Suprapubic skin (tissue), 4 donors: ENCODE results near the gene RAB5IF. TPM values are rescaled to one million over a fixed set of nuclear protein-coding genes. Genes with fewer than 3 reads are reported as not detected.

Experiments
- DNase-seq, 2 donors: peaks; one replicate each; pipeline ENCODE4 v3.0.0-alpha.2; 2019; ENCODE audit warnings: low spot score in 2 of 2
- H3K27ac ChIP-seq: fragments of 200-600 bp; sonication (generic); one replicate; pipeline ENCODE4 v1.5.1; 2019
- H3K27me3 ChIP-seq: fragments of 200-600 bp; sonication (generic); one replicate; pipeline ENCODE4 v1.5.1; 2019
- H3K36me3 ChIP-seq: fragments of 200-600 bp; sonication (generic); one replicate; pipeline ENCODE4 v1.5.1; 2019
- H3K4me1 ChIP-seq: fragments of 200-600 bp; sonication (generic); one replicate; pipeline ENCODE4 v1.5.1; 2019
- H3K4me3 ChIP-seq: fragments of 200-600 bp; sonication (generic); one replicate; pipeline ENCODE4 v1.5.1; 2019; ENCODE audit warnings: mild to moderate bottlenecking
- H3K9me3 ChIP-seq: fragments of 200-600 bp; sonication (generic); one replicate; pipeline ENCODE4 v1.5.1; 2019
- EP300 ChIP-seq: sonication (generic); formaldehyde crosslinking; IDR thresholded peaks from one replicate; pipeline ENCODE4 v1.6.1; 2017; ENCODE audit warnings: antibody characterized with exemption
- POLR2A ChIP-seq, 2 donors: fragments of 450-650 bp; IDR thresholded peaks; one replicate each; pipeline ENCODE4 v1.6.1; 2017; ENCODE audit warnings: antibody characterized with exemption in 2 of 2, mild to moderate bottlenecking in 2 of 2, moderate library complexity in 2 of 2
- POLR2AphosphoS5 ChIP-seq, 3 donors: sonication (generic); formaldehyde crosslinking; IDR thresholded peaks; one replicate each; pipeline ENCODE4 v1.6.1; 2017; ENCODE audit warnings: antibody characterized with exemption in 3 of 3
- WGBS: methylation state at CpG from one replicate; pipeline ENCODE4 v1.1.5; 2018; 5-methylcytosine and 5-hydroxymethylcytosine counted together
- total RNA-seq, 4 donors: library from RNA; depleted of rRNA; stranded (reverse); fragments of >200 nt; gene quantifications; one replicate each; pipeline ENCODE4 v1.1.0, GENCODE V29; 2016
- TF ChIP-seq, protein P1 (sequence below), 2 donors: fragments of 200-600 bp in 1 of 2; fragments of 450-650 bp in 1 of 2; sonication (generic) in 1 of 2; IDR thresholded peaks; one replicate each; pipeline ENCODE4 v1.5.1; 2016 to 2019; ENCODE audit warnings: antibody characterized with exemption in 2 of 2, mild to moderate bottlenecking in 1 of 2, moderate library complexity in 1 of 2

RAB5IF gene
- total RNA-seq, 4 donors from 2014 or later, result 42.2 to 127 (median 89.4) TPM

DNA sequence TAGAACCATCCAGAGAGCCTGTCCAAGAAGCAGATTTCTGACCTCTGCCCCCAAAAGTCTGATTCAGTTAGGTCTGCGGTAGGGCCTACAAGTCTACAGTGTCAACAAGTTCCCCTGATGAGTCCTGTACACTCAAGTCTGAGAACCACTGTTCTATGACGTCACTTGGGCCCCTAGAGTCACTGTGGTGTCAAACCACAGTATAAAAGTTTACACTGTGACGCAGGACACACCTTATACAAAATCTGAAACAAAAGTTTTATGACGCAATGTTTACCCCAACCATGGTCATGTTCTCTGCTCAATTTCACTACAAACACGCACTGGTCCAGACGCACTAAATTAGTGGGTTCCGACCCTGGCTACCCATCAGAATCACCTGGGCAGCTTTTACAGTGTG is 22.5 kb downstream of the RAB5IF start:
- Histone ChIP-seq H3K9me3 (no peaks in the 10 kb centered on the region), H3K27me3 (no peaks in the 10 kb centered on the region), H3K4me3 (no peak overlapping the region), H3K4me1 (peaks cover 8% of the 10 kb centered on the region), H3K27ac (no peak overlapping the region), H3K36me3 (no peaks in the 10 kb centered on the region)
- TF ChIP-seq POLR2AphosphoS5 (IDR thresholded peaks at IDR 0.05) (no peak), EP300 (no peak), POLR2A (IDR thresholded peaks at IDR 0.05) (no peak)
- TF ChIP-seq, protein P1, sequence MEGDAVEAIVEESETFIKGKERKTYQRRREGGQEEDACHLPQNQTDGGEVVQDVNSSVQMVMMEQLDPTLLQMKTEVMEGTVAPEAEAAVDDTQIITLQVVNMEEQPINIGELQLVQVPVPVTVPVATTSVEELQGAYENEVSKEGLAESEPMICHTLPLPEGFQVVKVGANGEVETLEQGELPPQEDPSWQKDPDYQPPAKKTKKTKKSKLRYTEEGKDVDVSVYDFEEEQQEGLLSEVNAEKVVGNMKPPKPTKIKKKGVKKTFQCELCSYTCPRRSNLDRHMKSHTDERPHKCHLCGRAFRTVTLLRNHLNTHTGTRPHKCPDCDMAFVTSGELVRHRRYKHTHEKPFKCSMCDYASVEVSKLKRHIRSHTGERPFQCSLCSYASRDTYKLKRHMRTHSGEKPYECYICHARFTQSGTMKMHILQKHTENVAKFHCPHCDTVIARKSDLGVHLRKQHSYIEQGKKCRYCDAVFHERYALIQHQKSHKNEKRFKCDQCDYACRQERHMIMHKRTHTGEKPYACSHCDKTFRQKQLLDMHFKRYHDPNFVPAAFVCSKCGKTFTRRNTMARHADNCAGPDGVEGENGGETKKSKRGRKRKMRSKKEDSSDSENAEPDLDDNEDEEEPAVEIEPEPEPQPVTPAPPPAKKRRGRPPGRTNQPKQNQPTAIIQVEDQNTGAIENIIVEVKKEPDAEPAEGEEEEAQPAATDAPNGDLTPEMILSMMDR (IDR thresholded peaks at IDR 0.05), result no peak
- 95% methylated on average over 7 of the region's 7 CpGs for WGBS
- no peak for DNase-seq

DNA sequence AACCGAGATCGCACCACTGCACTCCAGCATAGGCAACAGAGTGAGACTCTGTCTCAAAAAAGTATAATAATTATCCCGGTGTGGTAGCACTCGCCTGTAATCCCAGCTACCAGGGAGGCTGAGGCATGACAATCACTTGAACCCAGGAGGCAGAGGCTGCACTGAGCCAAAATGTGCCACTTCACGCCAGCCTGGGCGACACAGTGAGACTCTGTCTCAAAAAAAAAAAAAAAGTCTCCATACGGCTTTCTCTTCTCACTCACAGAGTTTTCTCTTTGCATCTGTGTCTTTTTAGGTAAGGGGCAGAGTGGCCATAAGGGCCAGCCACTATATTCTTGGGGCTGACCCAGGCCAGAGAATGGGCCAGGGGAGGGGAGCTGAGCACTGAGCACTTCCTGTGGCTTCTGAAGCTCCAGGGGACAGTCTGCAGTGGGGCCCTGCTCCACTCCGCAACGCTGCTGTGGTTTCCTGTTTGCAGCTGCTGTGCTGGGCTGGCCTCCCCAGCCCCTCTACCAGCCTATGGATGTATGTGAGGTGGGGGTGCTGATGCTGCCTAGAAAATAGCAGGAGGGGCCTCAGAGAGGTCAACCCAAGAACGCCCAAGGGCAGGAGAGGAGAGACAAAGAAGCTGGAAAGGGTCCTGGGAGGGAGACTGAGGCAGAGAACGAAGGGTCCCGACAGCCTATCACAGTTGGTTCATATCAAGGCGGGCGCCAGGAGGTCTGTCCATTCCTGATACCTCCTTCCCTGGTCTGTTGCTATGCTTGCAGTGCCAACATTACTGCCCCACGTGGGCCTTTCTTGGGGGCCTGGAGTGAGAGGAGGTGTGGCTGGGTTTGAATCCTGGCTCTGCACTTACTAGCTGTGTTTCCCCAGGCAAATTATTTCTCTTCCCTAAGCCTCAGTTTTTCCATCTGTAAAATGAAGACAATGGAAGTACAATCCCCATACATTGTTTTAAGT is 24.4 kb downstream of the RAB5IF start:
- no peaks in the 10 kb centered on the region for H3K9me3 ChIP-seq
- no peaks in the 10 kb centered on the region for H3K36me3 ChIP-seq
- TF ChIP-seq EP300, result no peak
- no peak for TF ChIP-seq POLR2AphosphoS5 (IDR thresholded peaks at IDR 0.05)
- TF ChIP-seq, protein P1 (IDR thresholded peaks at IDR 0.05), result no peak
- no peak for TF ChIP-seq POLR2A (IDR thresholded peaks at IDR 0.05)
- H3K4me1 ChIP-seq, result no peaks in the 10 kb centered on the region
- no peaks in the 10 kb centered on the region for H3K27me3 ChIP-seq
- no peak for DNase-seq
- no peak overlapping the region for H3K27ac ChIP-seq
- WGBS, result 73% methylated on average over 15 of the region's 15 CpGs
- H3K4me3 ChIP-seq, result no peak overlapping the region

DNA sequence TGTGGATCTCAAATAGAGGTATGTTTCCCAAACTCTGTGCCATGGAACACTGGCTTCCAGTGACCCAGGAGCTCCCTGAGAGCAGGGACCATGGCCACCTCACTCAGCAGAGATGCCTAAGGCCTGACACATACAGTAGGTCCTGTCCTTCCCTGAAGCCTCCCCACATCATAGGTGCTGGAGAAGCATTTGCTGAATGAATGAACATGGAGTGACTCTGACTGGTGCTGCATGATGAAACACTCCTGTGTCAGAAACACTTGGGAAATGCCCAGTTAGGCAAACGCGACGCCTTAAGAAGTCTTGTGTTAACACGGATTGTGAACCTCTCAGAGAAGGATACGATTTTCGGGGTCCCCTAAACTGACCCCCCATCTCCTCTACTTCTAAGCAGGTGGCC is 26.1 kb downstream of the RAB5IF start:
- Histone ChIP-seq H3K4me3 (no peak overlapping the region), H3K27me3 (no peaks in the 10 kb centered on the region), H3K9me3 (no peaks in the 10 kb centered on the region), H3K27ac (no peak overlapping the region), H3K4me1 (no peaks in the 10 kb centered on the region), H3K36me3 (no peaks in the 10 kb centered on the region)
- WGBS, result 93% methylated on average over 6 of the region's 6 CpGs
- TF ChIP-seq POLR2A (IDR thresholded peaks at IDR 0.05) (no peak), POLR2AphosphoS5 (IDR thresholded peaks at IDR 0.05) (no peak), EP300 (no peak)
- TF ChIP-seq, protein P1 (IDR thresholded peaks at IDR 0.05), result no peak
- no peak for DNase-seq

DNA sequence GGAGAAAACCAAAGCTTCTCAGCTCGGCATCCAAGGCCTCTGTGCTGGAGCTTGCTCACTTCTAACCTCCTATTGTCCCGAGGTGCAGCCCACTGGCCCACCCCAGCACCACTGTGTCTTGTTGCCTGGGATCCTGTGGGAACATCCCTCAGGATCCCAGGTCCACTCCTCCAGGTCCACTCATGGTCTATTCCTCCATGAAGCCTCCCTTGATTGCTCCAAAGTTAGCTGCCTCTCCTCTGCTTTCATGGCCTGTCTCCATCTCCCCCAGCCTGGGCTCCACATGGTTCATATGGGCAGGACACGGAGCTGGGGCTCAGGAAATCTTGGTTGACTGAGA is 26.5 kb downstream of the RAB5IF start:
- Histone ChIP-seq H3K27me3 (no peaks in the 10 kb centered on the region), H3K4me3 (no peak overlapping the region), H3K36me3 (no peaks in the 10 kb centered on the region), H3K9me3 (no peaks in the 10 kb centered on the region), H3K4me1 (no peaks in the 10 kb centered on the region), H3K27ac (no peak overlapping the region)
- 83% methylated on average over 3 of the region's 3 CpGs for WGBS
- no peak for DNase-seq
- TF ChIP-seq POLR2AphosphoS5 (IDR thresholded peaks at IDR 0.05) (no peak), POLR2A (IDR thresholded peaks at IDR 0.05) (no peak), EP300 (no peak)
- TF ChIP-seq, protein P1 (IDR thresholded peaks at IDR 0.05), result no peak

DNA sequence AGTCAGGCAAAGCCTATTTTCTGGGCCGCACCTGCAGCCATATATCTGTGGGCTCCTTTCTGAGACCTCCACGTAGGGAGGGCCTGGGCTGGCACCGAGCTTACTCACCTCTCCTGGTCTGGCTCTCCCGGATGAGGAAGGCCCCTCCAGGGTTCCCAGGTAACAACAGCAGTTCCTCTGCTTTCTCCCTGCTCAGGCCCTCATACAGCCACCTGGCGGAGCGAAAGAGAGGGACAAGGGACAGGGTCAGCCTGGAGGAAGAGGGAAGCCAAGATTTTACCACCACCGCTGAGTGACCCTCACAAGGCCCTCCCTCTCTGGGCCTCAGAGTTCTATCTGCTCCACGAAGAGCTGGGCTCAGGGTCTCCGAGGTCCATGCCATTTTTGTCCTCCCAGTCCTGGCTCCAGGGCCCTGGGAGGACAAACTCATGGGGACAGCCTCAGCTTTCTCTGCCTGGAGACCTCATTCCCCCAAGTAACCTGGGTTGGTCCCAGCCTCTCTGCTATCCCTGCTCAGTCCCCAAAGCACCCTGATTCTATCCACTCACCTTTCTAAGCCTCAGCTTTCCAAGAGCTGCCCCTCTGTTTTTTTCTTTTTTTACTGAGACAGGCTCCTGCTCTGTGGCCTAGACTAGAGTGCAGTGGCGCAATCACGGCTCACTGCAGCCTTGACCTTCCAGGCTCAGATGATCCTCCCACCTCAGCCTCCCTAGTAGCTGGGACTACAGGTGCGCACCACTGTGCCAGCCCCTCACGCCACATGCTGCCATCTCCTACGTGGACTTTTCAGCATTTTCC is 27.1 kb downstream of the RAB5IF start:
- Histone ChIP-seq H3K9me3 (no peaks in the 10 kb centered on the region), H3K36me3 (no peaks in the 10 kb centered on the region), H3K4me1 (no peaks in the 10 kb centered on the region), H3K4me3 (no peak overlapping the region), H3K27ac (no peak overlapping the region), H3K27me3 (no peaks in the 10 kb centered on the region)
- no peak for DNase-seq
- WGBS, result 90% methylated on average over 10 of the region's 14 CpGs
- TF ChIP-seq EP300 (no peak), POLR2AphosphoS5 (IDR thresholded peaks at IDR 0.05) (no peak), POLR2A (IDR thresholded peaks at IDR 0.05) (no peak)
